Subcutaneous abdominal adipose tissue (tissue), 5 donors: ENCODE data around the gene NTSR1.
A peak's percentile ranks its signal among the peaks of the same experiment; 100 is the strongest.

Experiments
- H3K27ac ChIP-seq: one replicate; pipeline ENCODE4 v1.7.0; 2013; ENCODE audit warnings: low read depth, mild to moderate bottlenecking, inconsistent platforms, low read length, moderate library complexity
- H3K27me3 ChIP-seq, 5 donors: one replicate each; pipeline ENCODE4 v1.7.0; 2013; ENCODE audit warnings: low read length in 5 of 5, inconsistent platforms in 1 of 5; ENCODE audit not compliant: control insufficient read depth in 5 of 5, insufficient read depth in 4 of 5
- H3K36me3 ChIP-seq, 5 donors: one replicate each; pipeline ENCODE4 v1.7.0; 2013; ENCODE audit warnings: low read length in 5 of 5; ENCODE audit not compliant: control insufficient read depth in 5 of 5, insufficient read depth in 5 of 5
- H3K4me1 ChIP-seq, 5 donors: one replicate each; pipeline ENCODE4 v1.7.0; 2013; ENCODE audit warnings: low read length in 5 of 5, mild to moderate bottlenecking in 3 of 5, moderate library complexity in 1 of 5; ENCODE audit not compliant: control insufficient read depth in 5 of 5, insufficient read depth in 5 of 5
- H3K4me3 ChIP-seq, 5 donors: one replicate each; pipeline ENCODE4 v1.7.0; 2013; ENCODE audit warnings: low read length in 5 of 5, low read depth in 1 of 5
- H3K9ac ChIP-seq, 5 donors: one replicate each; pipeline ENCODE4 v1.7.0; 2013; ENCODE audit warnings: low read length in 5 of 5, mild to moderate bottlenecking in 4 of 5, moderate library complexity in 3 of 5
- H3K9me3 ChIP-seq, 5 donors: one replicate each; pipeline ENCODE4 v1.7.0; 2013; ENCODE audit warnings: low read length in 5 of 5; ENCODE audit not compliant: control insufficient read depth in 5 of 5
- donor health status: healthy.
- donor health status: healthy.
- donor health status: healthy.
- donor health status: healthy.
- donor health status: healthy.

Gene NTSR1

GRCh38 chr20:62772103-62772611 is 63.5 kb downstream of the NTSR1 start:
- peaks cover 0 to 16% (median 8%) of the 10 kb centered on the region in 5 donors for H3K27me3 ChIP-seq
- no peak overlapping the region for H3K4me3 ChIP-seq
- no peaks in the 10 kb centered on the region for H3K36me3 ChIP-seq
- H3K4me1 ChIP-seq = peaks cover 5 to 37% (median 29%) of the 10 kb centered on the region in 5 donors
- H3K27ac ChIP-seq = no peak overlapping the region
- peaks cover 0 to 2% (median 0%) of the 10 kb centered on the region in 5 donors for H3K9me3 ChIP-seq
- H3K9ac ChIP-seq = no peak overlapping the region

DNA sequence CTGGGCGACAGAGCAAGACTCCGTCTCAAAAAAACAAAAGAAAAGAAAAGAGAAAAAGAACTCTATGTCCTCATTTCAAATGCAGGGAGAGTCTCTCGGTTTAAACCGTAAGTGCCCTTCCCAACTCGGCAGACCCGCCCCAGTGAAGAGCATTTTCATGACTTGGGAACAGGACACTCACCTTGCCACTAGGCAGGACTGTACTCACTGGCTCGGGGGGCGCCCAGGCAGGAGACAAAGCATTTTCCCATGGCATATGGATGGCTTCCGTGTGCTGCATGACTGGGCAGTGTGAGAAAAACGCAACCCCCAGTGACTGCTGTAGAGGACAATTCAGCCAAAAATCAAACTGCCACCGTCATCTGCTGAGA is 64.0 kb downstream of the NTSR1 start:
- H3K27ac ChIP-seq = peak overlapping the region; percentile 46
- H3K9ac ChIP-seq = no peak overlapping the region
- no peak overlapping the region for H3K4me3 ChIP-seq
- peaks cover 0 to 3% (median 0%) of the 10 kb centered on the region in 5 donors for H3K9me3 ChIP-seq
- H3K4me1 ChIP-seq = peaks cover 5 to 37% (median 30%) of the 10 kb centered on the region in 5 donors
- peaks cover 0 to 18% (median 11%) of the 10 kb centered on the region in 5 donors for H3K27me3 ChIP-seq
- H3K36me3 ChIP-seq = no peaks in the 10 kb centered on the region

DNA sequence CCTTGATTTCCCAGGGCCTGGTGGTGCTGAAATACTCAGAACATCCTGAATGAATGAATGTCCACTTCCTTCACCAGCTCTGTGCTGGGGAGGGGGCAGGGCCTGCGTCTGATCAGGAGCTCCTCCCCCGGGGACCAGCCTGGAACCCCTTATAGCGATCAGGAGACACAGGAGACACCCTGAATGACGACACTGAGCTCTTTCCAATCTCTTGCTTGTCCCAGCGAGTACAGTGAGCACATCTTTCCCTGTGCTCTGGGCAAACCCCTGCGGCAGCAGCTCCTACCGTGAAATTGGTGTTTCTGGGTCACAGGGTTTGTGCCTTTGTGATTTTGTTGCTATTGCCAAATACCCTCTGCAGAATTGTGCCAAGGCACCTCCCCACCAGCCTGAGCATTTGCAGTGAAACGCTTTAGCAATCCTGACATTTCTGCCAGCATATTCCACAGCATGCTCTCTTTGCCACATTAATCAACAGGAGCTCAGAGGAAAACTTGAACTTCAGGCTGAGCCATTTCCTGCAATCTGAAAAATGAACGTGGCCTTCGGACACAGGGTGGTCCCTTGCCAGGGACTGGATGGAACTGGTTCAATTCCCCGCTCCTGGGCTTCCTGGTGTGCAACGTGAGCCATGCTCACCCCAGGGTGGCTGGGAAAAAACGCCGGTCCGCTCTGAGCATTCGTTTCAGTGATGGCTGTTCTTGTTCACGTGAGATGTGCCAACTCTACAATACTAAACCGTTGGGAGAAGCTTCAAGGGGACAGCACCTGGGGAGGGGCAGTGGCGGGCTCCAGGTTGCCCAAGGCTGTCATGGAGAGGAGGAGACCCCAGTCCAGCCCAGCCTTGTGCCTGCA is 64.6 kb downstream of the NTSR1 start:
- peak overlapping the region; percentile 46 for H3K27ac ChIP-seq
- H3K4me1 ChIP-seq = peaks cover 5 to 37% (median 30%) of the 10 kb centered on the region in 5 donors
- no peak overlapping the region for H3K9ac ChIP-seq
- peaks cover 0 to 3% (median 0%) of the 10 kb centered on the region in 5 donors for H3K9me3 ChIP-seq
- no peaks in the 10 kb centered on the region for H3K36me3 ChIP-seq
- peaks cover 0 to 15% (median 12%) of the 10 kb centered on the region in 5 donors for H3K27me3 ChIP-seq
- no peak overlapping the region for H3K4me3 ChIP-seq

DNA sequence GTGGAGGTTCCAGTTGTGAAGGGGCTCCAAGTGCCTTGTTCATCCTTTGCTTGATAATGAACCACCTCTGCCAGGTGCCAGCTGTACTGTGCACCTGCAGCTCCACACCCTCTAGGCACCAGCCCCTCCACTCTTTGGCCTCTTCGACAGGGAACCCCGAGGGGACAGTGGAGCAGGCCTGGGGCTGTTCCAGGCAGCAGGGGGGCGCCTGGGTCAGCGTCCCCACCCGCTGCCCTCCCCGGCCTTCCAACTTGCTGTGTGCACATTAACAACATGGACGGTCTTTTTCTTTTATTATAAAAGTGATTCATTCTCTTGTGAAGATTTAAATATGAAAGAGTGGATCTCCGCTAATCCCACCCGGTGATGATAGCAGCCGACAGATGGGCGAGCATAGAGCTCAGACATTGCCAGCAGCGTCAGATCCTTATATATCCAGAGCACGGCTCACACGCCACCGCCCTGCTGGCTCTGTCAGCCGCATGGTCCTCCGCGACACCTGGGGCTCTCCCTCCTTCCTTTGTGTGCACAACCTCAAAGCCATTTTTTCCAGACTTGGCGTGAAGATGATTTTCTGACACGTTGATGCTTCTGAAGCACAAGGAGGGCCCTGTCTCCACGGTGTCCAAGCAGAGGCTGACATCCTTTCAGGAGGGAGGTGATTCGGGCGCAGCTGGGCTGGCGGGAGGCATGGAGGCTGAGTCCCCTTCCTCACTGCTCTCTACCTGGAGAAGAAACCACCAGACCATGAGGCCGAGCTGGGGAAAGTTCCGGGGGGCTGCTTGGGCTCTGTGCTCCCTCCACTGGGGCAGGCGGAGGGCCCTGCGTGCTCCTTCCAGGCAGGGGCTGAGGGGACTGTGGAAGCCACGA is 65.4 kb downstream of the NTSR1 start:
- no peak overlapping the region for H3K27ac ChIP-seq
- H3K9me3 ChIP-seq = peaks cover 0 to 3% (median 0%) of the 10 kb centered on the region in 5 donors
- H3K4me3 ChIP-seq = no peak overlapping the region
- peaks cover 5 to 37% (median 30%) of the 10 kb centered on the region in 5 donors for H3K4me1 ChIP-seq
- H3K36me3 ChIP-seq = no peaks in the 10 kb centered on the region
- H3K9ac ChIP-seq = no peak overlapping the region
- H3K27me3 ChIP-seq = peaks cover 0 to 19% (median 11%) of the 10 kb centered on the region in 5 donors

DNA sequence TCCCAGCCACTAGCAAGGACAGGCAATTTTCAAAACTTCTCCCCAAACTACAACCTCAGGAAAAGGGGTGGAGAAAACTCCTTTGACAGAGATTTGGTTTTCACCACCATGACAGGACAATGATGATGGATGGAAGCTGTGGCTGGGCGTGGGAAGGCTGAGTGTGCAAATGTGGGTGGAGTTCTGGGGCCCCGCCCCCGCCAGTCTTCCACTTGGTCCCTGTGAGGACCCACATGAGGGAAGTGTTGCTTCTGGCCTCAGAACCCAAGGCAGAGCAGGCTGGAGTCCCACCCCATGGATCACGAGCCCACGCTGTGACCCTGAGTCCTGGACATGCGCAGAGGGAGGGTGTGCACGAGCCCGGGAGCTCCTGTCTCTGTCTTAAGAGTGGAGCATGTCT is 66.1 kb downstream of the NTSR1 start:
- Histone ChIP-seq H3K4me1 (peaks cover 5 to 37% (median 30%) of the 10 kb centered on the region in 5 donors), H3K27me3 (peaks cover 0 to 21% (median 13%) of the 10 kb centered on the region in 5 donors), H3K9me3 (peaks cover 0 to 3% (median 0%) of the 10 kb centered on the region in 5 donors), H3K27ac (no peak overlapping the region), H3K4me3 (no peak overlapping the region), H3K9ac (no peak overlapping the region), H3K36me3 (no peaks in the 10 kb centered on the region)

DNA sequence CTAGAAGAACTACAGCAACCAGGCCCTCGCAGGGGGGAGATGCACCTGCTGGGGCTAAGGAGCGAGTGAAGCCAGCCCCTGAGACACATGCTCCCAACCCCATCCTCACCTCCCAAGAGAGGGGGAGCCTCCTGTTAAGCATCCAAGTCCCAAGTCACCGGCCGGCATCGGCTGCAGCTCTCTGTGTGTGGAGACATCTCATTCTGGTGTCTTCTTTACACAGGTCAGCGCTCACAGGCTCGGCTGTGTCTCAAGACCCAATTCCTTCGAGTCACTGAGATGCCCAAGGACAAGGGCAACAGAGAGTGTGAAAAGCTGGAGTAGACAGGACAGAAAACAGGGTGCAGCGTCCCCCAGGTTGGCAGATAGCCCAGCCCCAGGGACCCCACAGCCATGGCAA is 66.6 kb downstream of the NTSR1 start:
- Histone ChIP-seq H3K36me3 (no peaks in the 10 kb centered on the region), H3K27me3 (peaks cover 0 to 24% (median 14%) of the 10 kb centered on the region in 5 donors), H3K9me3 (peaks cover 0 to 3% (median 0%) of the 10 kb centered on the region in 5 donors), H3K27ac (no peak overlapping the region), H3K9ac (no peak overlapping the region), H3K4me3 (no peak overlapping the region), H3K4me1 (peaks cover 5 to 37% (median 30%) of the 10 kb centered on the region in 5 donors)

- H3K27ac ChIP-seq = no peak overlapping the region
- no peaks in the 10 kb centered on the region for H3K36me3 ChIP-seq
- H3K27me3 ChIP-seq = peaks cover 0 to 24% (median 15%) of the 10 kb centered on the region in 5 donors
- H3K9ac ChIP-seq = no peak overlapping the region
- H3K9me3 ChIP-seq = peaks cover 0 to 3% (median 0%) of the 10 kb centered on the region in 5 donors
- H3K4me1 ChIP-seq = peaks cover 5 to 37% (median 30%) of the 10 kb centered on the region in 5 donors
- H3K4me3 ChIP-seq = no peak overlapping the region
Observed at GRCh38 chr20:62776035-62776691, 67.5 kb downstream of the NTSR1 start.

DNA sequence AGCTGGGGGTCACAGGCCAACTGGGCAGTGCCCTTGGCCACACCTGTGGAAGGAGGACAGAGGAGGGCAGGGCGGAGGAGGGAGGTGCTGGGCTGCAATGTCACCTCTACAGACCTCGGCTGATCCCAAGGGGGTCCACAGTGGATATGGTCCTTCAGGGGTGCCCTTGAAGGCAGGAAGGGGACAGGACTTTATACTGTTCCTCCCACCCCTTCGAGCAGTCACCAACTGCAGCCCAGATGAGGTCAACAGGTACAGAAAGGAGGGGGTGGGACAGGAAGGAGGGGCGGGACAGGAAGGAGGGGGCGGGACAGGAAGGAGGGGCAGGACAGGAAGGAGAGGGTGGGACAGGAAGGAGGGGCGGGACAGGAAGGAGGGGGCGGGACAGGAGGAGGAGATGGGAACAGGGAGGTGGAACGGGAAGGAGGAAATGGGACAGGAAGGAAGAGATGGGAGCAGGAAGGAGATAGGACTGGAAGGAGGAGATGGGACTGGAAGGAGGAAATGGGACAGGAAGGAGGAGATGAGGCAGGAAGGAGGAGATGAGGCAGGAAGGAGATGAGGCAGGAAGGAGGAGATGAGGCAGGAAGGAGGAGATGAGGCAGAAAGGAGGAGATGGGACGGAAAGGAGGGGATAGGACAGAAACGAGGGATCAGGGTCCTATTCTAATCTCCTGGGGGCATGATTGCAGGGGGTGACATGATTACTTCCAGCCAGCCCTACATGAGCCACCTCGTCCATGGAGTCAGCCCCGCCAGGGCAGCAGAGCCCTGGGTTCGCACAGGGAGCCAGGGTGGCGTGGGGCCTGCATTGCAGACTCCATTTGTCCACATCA is 68.3 kb downstream of the NTSR1 start:
- no peaks in the 10 kb centered on the region for H3K36me3 ChIP-seq
- no peak overlapping the region for H3K27ac ChIP-seq
- H3K9me3 ChIP-seq = peaks cover 0 to 3% (median 0%) of the 10 kb centered on the region in 5 donors
- no peak overlapping the region for H3K9ac ChIP-seq
- peaks cover 5 to 37% (median 30%) of the 10 kb centered on the region in 5 donors for H3K4me1 ChIP-seq
- peaks cover 0 to 24% (median 15%) of the 10 kb centered on the region in 5 donors for H3K27me3 ChIP-seq
- no peak overlapping the region for H3K4me3 ChIP-seq

DNA sequence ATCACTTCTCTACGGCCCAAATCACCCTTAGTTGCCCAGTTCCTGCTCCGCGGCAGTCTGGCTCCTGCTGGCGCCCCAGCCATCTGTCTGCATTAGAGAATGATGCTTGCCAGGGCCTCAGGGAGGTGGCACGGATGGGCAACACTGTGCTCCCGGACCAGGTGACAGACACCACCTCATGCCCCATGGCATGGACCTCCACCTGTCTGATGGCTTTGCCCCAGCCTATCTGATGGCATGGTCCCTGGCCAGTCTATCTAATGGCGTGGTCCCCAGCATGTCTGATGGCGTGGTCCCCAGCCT is 68.8 kb downstream of the NTSR1 start:
- H3K4me3 ChIP-seq = no peak overlapping the region
- H3K27ac ChIP-seq = no peak overlapping the region
- H3K9ac ChIP-seq = no peak overlapping the region
- H3K9me3 ChIP-seq = peaks cover 0 to 3% (median 0%) of the 10 kb centered on the region in 5 donors
- peaks cover 5 to 33% (median 27%) of the 10 kb centered on the region in 5 donors for H3K4me1 ChIP-seq
- peaks cover 0 to 24% (median 15%) of the 10 kb centered on the region in 5 donors for H3K27me3 ChIP-seq
- no peaks in the 10 kb centered on the region for H3K36me3 ChIP-seq
